Right renal cortex interstitium (tissue), 3 donors: Measurements from ENCODE around the gene SPC24. TPM values are rescaled to one million over a fixed set of nuclear protein-coding genes. Genes with fewer than 3 reads are reported as not detected.
"Not testable (repeated sequence)": the region's sequence is repeated elsewhere in the genome, so short reads cannot be mapped to it uniquely, and the experiment has no call there.

ENCODE experiments used
- DNase-seq, 3 donors: peaks; one replicate each; pipeline ENCODE4 v3.0.0-alpha.2; 2013; ENCODE audit warnings: low read depth in 3 of 3, low spot score in 2 of 3
- polyA plus RNA-seq, 3 donors: library from polyadenylated mRNA; unstranded; fragments of 120-200 nt; gene quantifications; one replicate each; pipeline ENCODE4 v1.2.1, GENCODE V29; 2013; ENCODE audit not compliant: insufficient read length in 3 of 3

SPC24 gene
- polyA plus RNA-seq, 3 donors = 12.8 to 17.1 (median 14.6) TPM

DNA sequence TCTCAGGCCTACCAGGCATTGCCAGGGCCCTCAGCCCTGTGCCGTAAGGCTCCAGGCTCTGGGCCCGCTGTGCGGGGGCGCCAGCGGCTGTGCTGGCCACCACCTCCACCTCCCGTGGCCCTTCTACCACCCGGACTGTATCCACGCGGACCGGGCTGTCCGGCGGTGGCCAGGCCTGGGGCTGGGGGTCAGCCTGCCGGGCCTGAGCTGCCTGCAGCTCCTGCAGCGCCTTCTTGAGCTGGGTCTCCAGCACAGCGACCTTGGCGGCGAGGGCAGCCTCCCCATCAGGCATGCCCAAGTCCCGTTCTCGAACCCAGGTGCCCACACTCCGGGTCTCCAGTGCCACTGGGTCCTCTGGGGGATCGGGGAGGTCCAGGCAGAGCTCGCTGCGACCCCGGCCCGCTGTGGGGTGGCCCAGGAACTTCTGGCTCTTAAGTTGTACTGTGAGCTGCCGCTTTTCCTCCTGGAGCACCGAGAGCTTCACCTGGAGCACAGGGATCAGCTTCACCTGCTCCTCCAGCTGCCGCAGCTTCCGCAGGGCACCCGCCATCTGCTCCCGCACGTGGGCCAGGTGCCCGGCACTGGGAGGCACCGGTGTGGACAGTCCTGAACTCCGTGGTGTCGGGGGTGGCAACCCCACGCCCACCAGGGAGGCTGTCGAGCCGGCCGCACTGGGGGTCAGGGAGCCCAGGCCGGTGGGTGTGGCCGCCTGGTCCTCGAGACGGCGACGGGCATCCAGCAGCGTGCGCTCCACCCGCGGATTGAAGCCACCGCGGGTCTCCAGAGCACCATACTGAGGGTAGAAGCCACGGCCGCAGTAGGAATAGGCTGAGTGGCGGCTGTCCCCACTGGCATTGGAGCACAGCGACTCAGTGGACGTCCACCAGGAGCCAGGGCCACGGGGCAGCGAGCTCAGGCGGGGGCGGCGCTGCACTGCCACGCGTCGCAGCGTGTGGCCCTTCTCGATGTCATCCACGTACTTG is 37.7 kb upstream of the SPC24 start:
- no peak for DNase-seq

DNA sequence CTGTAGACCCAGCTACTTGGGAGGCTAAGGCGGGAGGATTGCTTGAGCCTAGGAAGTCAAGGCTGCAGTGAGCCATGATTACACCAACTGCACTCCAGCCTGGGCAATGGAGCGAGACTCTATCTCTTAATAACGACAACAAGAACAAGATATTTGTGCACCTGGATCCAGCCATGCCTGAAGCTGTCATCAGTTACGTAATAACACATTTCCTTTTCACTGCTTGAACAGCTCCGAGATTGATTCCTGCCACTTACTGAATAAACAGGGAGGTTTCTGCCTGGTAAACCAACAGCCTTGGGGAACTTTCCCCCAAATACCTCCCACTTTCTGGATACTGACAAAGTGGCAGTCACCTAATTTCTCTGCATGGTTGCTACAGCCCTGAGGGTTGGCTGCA is 36.4 kb upstream of the SPC24 start:
- no peak for DNase-seq

DNA sequence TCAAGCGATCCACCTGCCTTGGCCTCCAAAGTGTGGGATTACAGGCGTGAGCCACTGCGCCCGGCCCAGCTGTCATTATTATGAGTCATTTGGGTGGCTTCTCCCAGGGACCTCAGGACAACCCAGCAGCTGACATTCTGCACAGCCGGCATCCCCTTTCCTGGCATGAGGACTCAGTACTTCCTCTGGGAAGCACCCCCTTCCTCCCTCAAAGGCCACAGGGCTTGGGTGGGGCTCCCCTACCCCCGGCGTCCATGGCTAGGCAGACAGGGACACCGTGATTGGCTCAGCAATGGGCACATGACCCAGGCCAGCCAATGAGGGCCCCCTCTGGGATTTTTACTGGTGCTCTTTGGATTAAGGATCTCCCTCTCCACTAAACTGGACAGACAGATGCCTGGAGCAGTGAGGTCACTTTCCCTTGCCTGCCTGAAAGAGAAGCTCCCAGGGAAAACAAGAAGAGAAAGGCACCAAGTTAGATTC is 35.7 kb upstream of the SPC24 start:
- DNase-seq = no peak

DNA sequence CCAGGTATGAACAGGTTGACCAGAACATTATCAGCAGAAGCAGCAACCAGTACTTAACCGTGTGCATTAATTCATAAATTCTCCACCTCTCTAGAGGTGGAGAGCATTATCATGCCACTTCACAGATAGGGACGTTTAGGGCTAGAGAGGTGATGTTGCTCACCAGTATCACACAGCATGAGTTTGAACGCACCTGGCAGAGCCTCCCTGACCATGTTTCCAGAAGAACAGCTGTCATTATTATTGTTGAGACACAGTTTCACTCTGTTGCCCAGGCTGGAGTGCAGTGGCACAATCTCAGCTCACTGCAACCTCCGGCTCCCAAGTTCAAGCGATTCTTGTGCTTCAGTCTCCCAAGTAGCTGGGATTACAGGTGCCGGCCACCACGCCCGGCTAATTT is 34.9 kb upstream of the SPC24 start:
- no peak for DNase-seq

DNA sequence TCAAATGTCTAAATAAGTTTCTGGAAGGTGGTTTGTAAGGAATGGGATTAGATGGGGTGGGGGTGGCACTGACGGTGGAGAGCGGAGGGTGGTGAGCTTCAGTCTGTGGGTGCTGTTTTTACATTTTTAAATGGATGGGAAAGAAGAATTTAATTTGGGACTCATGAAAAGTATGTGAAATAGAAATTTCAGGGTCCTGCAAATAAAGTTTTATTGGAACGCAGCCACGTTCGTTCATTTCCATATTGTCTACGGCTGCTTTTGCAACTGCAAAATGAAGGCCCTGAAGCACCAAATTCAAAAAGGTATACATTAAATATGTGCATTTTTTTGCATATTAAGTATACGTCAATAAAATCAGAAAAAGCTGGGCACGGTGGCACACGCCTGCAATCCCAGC is 31.9 kb upstream of the SPC24 start:
- no peak for DNase-seq

DNA sequence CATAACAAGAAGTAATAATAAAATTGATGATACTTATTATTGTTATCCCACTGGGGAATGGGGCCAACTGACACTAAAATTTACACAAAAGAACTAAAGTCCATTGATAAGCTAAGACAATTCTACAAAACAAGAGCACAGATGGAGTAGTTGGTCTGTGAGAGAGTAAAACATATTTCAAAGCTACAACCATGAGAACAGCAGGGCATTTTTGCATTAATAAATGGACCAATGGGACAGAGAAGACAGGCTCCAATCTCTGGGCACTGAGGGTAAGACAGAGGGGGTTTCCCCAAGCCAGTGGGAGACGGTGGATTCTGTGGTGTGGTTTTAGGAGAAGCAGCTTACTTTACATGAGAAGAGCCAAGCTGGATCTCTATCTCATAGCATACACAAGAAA is 27.4 kb upstream of the SPC24 start:
- no peak for DNase-seq

DNA sequence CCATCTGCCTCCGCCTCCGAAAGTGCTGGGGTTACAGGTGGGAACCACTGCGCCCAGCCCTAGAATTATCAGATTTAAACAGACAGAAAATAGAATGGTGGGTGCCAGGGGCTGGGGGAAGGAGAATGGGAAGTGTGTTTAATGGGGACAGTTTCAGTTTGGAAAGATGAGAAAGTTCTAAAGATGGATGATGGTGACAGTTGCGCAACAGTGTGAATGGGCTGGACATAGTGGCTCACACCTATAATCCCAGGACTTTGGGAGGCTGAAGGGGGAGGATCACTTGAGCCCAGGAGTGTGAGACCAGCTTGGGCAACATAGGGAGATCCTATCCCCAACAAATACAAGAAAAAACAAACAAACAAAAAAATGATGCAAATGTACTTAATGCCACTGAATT is 25.9 kb upstream of the SPC24 start:
- DNase-seq = no peak

DNA sequence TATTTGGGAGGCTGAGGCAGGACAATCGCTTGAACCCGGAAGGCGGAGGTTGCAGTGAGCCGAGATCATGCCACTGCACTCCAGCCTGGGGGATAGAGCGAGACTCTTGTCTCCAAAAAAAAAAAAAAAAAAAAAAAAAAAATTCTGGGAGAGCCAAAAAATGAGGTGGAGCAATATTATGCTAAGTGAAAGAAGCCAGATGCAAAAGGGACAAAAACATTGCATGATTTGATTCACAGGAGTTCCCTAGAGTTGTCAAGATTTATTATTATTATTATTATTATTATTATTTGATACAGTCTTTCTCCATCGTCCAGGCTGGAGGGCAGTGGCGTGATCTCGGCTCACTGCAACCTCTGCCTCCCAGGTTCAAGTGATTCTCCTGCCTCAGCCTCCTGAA is 25.4 kb upstream of the SPC24 start:
- DNase-seq = not testable (repeated sequence)

DNA sequence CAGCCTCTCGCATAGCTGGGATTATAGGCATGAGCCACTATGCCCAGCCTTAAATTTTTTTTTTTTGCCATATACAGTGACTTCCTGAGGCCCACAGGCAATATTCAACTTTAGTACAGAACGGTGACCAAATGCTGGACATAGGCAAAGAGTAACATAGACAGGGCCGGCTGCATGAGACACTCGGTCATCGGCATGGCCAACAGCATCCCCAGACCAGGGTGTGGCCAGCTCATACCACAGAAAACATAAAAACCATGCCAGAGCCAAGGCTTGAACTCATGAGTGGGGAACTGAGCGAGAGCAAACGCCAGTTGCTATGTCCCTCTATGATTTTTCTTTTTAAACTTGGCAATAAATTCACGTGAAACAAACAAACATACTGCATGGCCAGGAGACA is 24.8 kb upstream of the SPC24 start:
- no peak for DNase-seq

DNA sequence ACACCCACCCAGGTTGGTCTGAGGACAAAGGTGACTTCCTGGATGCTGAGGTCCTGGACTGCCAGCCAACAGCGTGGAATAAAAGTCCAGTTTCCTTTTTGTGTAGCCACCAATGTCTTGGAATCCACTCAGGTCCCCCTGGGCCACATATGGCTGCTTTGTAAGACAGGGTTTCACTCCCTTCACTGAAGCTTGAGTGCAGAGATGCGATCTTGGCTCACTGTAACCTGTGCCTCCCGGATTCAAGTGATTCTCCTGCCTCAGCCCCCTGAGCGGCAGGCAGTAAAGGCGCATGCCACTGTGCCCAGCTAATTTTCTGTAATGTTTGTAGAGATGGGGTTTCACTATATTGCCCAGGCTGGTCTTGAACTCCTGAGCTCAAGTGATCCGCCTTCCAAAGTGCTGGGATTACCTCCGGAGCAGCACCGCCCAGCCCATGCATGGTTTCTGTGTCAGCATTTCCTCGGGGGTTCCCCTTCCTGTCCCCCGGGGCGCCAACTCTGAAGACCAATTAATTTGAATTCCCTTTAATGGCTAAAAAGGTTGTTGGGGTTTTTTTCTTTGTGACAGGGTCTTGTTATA is 24.2 kb upstream of the SPC24 start:
- no peak for DNase-seq

DNA sequence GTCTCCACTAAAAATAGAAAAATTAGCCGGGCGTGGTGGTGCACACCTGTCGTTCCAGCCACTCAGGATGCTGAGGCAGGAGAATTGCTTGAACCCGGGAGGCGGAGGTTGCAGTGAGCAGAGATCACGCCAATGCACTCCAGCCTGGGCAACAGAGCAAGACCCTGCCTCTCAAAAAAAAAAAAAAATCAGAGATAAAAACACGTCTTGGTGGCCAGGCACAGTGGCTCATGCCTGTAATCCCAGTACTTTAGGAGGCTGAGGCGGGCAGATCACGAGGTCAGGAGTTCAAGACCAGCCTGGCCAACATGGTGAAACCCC is 23.5 kb upstream of the SPC24 start:
- DNase-seq = not testable (repeated sequence)

DNA sequence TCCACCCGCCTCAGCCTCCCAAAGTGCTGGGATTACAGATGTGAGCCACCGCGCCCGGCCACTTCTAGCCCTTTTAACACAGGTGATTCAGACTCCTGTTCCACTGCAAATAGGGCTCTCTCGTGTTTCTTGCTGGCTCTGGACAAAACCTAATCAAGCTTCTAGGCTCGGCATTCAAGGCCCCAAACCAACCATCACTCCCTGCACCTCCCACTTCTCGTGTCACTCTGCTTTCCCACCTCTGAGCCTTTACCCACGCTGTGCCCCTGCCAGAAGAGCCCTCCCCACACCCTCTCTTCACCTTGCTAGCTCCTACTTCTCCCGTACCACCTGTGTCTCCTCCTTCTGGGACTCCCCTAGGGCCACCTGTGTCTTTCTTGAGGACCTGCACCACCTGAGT is 22.0 kb upstream of the SPC24 start:
- no peak for DNase-seq

DNA sequence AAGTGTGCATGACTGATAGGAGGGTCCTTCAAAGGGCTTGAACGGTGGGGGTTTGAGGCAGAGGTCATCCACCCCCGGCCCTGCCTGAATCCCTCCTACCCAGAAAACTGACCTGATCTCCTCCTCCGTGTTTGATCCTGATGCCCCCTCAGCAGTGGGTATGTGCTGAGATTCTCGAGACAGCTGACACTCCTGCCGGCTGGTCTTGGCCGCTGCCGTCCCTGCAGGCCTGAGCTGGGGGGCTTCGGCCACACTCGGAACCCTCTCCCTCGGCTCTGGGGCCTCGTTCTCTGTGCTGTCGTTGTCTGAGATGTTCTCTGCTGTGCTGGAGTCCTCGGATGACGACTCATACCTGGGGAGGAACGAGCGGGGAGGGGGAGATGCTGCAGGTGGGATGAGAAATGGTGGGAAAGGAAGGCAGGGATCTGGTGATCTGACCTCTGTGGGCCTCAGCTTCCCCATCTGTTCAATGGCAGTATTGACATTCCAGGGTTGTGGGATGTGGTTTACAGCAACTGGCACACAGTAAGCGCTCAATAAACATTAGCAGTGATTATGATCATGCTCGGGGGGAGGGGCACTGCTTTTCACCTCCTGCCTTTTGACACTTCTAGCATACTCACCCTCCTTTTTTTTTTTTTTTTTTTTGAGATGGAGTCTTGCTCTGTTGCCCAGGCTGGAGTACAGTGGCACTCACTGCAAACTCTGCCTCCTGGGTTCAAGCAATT is 21.0 kb upstream of the SPC24 start:
- DNase-seq = no peak

DNA sequence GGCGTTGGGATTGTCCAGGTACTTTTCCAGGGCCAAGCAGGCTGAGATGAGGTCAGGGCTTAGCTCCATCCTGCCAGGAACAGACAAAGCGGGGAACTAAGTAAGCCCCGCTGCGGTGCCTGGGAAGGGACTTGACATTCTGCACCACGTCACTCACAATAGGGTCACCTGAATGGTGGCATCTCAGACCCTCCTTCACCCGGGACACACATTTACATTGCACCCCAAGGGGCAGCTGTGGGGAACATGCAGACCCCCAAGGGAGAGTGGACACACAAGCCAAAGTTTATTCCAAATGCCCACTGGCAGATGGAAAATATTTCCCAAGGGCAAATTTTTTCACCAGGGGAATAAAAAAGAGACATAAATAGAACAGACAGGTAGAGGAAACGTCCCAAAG is 20.3 kb upstream of the SPC24 start:
- no peak for DNase-seq

DNA sequence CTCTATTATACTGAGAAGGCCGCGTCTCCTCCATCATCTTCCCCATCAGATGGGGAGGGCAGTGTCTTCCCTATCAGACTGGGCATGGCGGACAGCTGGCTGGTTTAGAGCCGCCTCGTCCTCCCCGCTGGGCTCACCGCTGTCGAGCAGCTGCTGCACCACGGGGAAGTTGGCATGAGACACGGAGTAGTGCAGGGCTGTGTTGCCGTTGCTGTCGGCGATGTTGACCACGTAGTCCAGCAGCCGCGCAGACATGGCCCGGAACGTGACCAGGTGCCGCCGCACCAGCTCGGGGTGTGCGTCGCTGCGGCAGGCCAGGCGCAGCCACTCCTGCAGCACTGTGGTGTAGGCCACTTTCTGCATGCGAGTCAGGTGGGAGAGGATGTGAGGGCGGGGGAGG is 18.8 kb upstream of the SPC24 start:
- DNase-seq = no peak

DNA sequence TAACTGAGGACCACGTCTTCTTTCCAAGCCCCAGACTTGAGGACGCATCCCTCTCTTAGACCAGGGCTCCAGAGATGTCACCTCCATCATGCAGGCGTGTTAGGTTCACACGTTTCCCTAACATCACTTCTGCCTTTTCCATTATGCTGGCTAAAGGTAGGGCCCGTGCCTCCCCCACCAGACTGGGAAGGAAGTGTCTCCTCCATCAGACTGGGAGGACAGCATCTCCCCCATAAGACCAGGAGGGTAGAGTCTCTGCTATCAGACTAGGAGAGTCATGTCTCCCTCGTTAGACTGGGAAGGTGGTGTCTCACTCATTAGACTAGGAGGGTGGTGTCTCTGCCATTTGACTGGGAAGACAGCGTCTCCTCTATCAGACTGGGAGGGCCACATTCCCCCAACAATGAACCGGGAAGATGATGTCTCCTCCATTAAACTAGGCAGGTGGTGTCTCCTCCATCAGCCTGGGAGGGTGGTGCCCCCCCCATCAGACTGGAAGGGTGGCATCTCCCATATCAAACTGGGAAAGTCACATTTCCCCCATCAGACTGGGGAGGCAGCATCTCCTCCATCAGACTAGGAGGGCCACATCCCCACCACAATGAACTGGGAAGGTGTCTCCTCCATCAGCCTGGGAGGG is 18.1 kb upstream of the SPC24 start:
- no peak for DNase-seq

DNA sequence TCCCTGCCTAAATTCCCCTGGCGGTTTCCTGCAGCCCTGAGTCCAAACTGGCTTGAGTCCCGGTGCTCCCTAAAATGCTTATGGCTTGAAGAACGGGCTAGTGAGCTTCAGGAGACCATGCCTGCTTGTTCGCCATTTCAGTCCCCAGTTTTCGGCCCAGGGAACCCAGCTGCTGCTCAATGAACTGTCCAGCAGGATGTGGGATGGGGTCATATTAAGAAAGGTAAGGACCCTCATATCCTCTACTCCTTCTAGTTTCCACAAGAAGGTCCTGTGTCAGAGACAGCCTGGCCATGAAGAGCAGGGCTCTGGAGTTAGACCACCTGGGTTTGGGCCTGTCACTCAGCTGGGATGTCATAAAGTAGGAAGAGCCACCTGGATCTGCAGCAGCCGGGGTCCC is 17.0 kb upstream of the SPC24 start:
- DNase-seq = no peak

DNA sequence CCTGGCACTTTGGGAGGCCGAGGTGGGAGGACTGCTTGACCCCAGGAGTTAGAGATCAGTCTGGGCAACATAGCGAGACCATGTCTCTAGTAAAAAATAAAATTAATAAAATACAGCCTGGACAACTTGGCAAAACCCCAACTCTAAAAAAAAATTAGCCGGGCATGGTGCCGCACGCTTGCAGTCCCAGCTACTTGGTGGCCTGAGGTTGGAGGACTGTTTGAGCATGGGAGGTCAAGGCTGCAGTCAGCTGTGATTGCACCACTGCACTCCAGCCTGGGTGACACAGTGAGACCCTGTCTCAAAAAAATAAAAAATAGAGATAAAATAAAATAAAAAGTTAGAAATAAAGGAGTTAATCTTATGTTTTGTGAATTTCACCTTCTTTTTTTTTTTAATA is 15.6 kb upstream of the SPC24 start:
- DNase-seq = no peak

DNA sequence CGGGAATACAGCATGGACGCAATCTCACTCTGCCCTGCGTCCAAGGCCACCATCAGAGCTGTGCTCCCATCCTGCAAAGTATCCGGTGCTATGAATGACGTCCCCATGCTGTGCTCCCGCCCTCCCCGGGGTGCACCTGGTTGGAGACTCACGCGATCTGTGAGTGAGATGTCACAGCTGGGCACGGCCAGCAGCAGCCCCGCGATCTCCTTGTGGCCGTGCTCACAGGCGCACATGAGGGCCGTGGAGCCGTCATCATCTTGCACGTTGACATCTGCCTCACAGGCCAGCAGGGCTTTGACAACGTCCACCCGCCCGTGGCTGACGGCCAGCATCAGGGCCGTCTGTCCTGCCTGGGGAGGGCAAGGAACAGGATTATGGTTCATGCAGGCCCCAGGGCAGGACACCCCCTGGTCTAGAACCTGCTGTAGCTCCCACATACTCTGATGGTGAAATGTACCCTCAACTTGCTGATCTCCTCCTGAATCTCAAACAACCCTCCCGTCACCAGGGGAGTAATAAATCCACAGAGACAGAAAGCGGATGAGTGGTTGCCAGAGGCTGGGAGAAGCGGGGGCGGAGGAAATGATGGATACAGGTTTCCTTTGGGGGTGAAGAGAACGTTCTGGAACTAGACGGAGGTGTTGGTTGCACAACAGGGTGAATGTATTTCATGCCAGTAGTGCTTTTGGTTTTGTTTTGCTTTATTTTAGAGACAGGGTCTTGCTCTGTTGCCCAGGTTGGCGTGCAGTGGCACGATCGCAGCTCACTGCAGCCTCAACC is 14.5 kb upstream of the SPC24 start:
- no peak for DNase-seq

DNA sequence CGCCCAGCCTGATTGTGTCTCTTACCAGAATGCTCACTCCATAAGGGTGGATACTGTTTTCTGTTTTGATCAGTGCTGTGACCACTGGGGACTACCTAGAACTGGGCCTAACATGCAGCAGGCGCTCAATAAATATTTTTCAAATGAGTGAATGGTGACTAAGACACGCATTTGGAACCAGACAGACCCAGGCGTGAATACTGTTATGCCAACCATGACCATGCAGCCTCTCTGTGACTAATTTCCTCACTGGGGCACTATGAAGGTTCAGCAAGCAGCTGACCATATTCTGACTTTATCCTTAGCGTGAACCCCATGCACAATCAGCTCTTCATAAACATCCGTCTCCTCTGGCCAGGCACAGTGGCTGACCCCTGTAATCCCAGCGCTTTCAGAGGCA is 13.0 kb upstream of the SPC24 start:
- DNase-seq = no peak
